ENCODE measurements around the gene MYCBP. TPM values are rescaled to one million over a fixed set of nuclear protein-coding genes. Genes with fewer than 3 reads are reported as not detected.

The MYCBP gene
- total RNA-seq, 4 donors from 2014 or later, result 21.6 to 31.4 (median 24.0) TPM

GRCh38 chr1:38834221-38834782 lies 38.8 kb downstream of the MYCBP start:
- no peak for DNase-seq
- WGBS, 2 donors, result 86% methylated on average over 3 of the region's 3 CpGs
- TF ChIP-seq CTCF (IDR thresholded peaks at IDR 0.05) (no peak), POLR2A (IDR thresholded peaks at IDR 0.05) (no peak)
- Histone ChIP-seq H3K27me3 (no peaks in the 10 kb centered on the region), H3K4me3 (replicated peaks in 1 of 3) (no peak overlapping the region), H3K4me1 (no peaks in the 10 kb centered on the region), H3K9me3 (no peaks in the 10 kb centered on the region), H3K27ac (no peak overlapping the region), H3K36me3 (peaks cover 14 to 19% of the 10 kb centered on the region in 2 donors)
- intact Hi-C loops (cut with DNase I), result loop anchor here (10.0 kb wide), 1 partner anchor 810 kb away; no protein-coding TSS in a partner anchor

GRCh38 chr1:38833146-38833545 lies 40.0 kb downstream of the MYCBP start:
- 52 to 62% methylated on average over 3 of the region's 3 CpGs for WGBS, 2 donors
- TF ChIP-seq CTCF (IDR thresholded peaks at IDR 0.05) (no peak), POLR2A (IDR thresholded peaks at IDR 0.05) (no peak)
- Histone ChIP-seq H3K4me3 (replicated peaks in 1 of 3) (no peak overlapping the region), H3K36me3 (peaks cover 4 to 8% of the 10 kb centered on the region in 2 donors), H3K4me1 (no peaks in the 10 kb centered on the region), H3K9me3 (no peaks in the 10 kb centered on the region), H3K27ac (no peak overlapping the region), H3K27me3 (no peaks in the 10 kb centered on the region)
- DNase-seq, result no peak
- intact Hi-C loops (cut with DNase I), result loop anchor here (10.0 kb wide), 1 partner anchor 808 kb away; no protein-coding TSS in a partner anchor

- WGBS, 2 donors, result 85% methylated on average over 3 of the region's 3 CpGs
- no peaks in the 10 kb centered on the region for H3K9me3 ChIP-seq
- H3K4me3 ChIP-seq (replicated peaks in 1 of 3), result no peak overlapping the region
- DNase-seq, result no peak
- intact Hi-C loops (cut with DNase I), result loop anchor here (10.0 kb wide), 1 partner anchor 808 kb away; no protein-coding TSS in a partner anchor
- peaks cover 3% of the 10 kb centered on the region in 2 donors for H3K36me3 ChIP-seq
- H3K27ac ChIP-seq, result no peak overlapping the region
- no peaks in the 10 kb centered on the region for H3K4me1 ChIP-seq
- TF ChIP-seq CTCF (IDR thresholded peaks at IDR 0.05) (no peak), POLR2A (IDR thresholded peaks at IDR 0.05) (no peak)
- no peaks in the 10 kb centered on the region for H3K27me3 ChIP-seq
Measured at GRCh38 chr1:38832370-38832734, 40.8 kb downstream of the MYCBP start.

- H3K4me1 ChIP-seq, result no peaks in the 10 kb centered on the region
Measured at GRCh38 chr1:38831731-38832369, 41.3 kb downstream of the MYCBP start.

More at GRCh38 chr1:38831731-38832369, 41.3 kb downstream of the MYCBP start:
- H3K27me3 ChIP-seq, result no peaks in the 10 kb centered on the region
- no peaks in the 10 kb centered on the region for H3K9me3 ChIP-seq
- no peak overlapping the region for H3K27ac ChIP-seq
- DNase-seq, result no peak
- H3K36me3 ChIP-seq, result no peaks in the 10 kb centered on the region
- 79 to 87% methylated on average over 6 of the region's 6 CpGs for WGBS, 2 donors
- H3K4me3 ChIP-seq (replicated peaks in 1 of 3), result no peak overlapping the region
- TF ChIP-seq CTCF (IDR thresholded peaks at IDR 0.05), result no peak
- no peak for TF ChIP-seq POLR2A (IDR thresholded peaks at IDR 0.05)
- intact Hi-C loops (cut with DNase I), result loop anchor here (10.0 kb wide), 1 partner anchor 807 kb away; no protein-coding TSS in a partner anchor
